Prostate gland (tissue), 2 donors: Measurements from ENCODE around the gene OVOL1. TPM values are rescaled to one million over a fixed set of nuclear protein-coding genes. Genes with fewer than 3 reads are reported as not detected.

Source experiments
- DNase-seq: peaks from one replicate; pipeline ENCODE4 v3.0.0-alpha.2; 2019; ENCODE audit warnings: low spot score
- H3K27ac ChIP-seq, 2 donors: fragments of 200-600 bp; sonication (generic); 2 replicates each; pipeline ENCODE4 v1.5.1; 2017 to 2019
- H3K27me3 ChIP-seq: fragments of 200-600 bp; sonication (generic); replicated peaks from 2 replicates; pipeline ENCODE4 v1.5.1; 2019; ENCODE audit not compliant: insufficient read depth
- H3K36me3 ChIP-seq, 2 donors: fragments of 200-600 bp; sonication (generic); 1 replicate in 1 of 2; 2 replicates in 1 of 2; pipeline versions ENCODE4 v1.5.1 to v1.8.1; 2017 to 2019
- H3K4me1 ChIP-seq: fragments of 200-600 bp; sonication (generic); replicated peaks from 2 replicates; pipeline ENCODE4 v1.5.1; 2019
- H3K4me3 ChIP-seq, 2 donors: fragments of 200-600 bp; sonication (generic); 2 replicates each; pipeline ENCODE4 v1.5.1; 2017 to 2019
- H3K9me3 ChIP-seq: fragments of 200-600 bp; sonication (generic); 2 replicates; pipeline ENCODE4 v1.5.1; 2017
- CTCF ChIP-seq, 4 experiments: fragments of 200-600 bp in 2 of 4; fragments of 450-650 bp in 2 of 4; sonication (generic) in 2 of 4; IDR thresholded peaks; 1 replicate in 3 of 4; 2 replicates in 1 of 4; pipeline ENCODE4 v1.5.1; 2016 to 2019; ENCODE audit warnings: antibody characterized with exemption in 4 of 4, mild to moderate bottlenecking in 2 of 4, moderate library complexity in 2 of 4
- POLR2A ChIP-seq: fragments of 450-650 bp; IDR thresholded peaks from one replicate; pipeline ENCODE4 v1.6.1; 2016; ENCODE audit warnings: antibody characterized with exemption, mild to moderate bottlenecking
- POLR2AphosphoS5 ChIP-seq: sonication (generic); formaldehyde crosslinking; IDR thresholded peaks from one replicate; pipeline ENCODE4 v1.6.1; 2017; ENCODE audit warnings: antibody characterized with exemption
- WGBS: methylation state at CpG from one replicate; pipeline ENCODE4 v1.1.5; 2018; 5-methylcytosine and 5-hydroxymethylcytosine counted together
- intact Hi-C: fragments of 100-400 bp; cut with DNase I; formaldehyde crosslinking; loops from one replicate; pipeline ENCODE4 v1.14.2; 2022
- total RNA-seq, 2 donors: library from RNA; depleted of rRNA; stranded (reverse); fragments of >200 nt; gene quantifications; one replicate each; pipeline ENCODE4 v1.1.0, GENCODE V29; 2016

OVOL1 gene
- total RNA-seq, 2 donors from 2014 or later = 2.7 to 8.5 TPM

DNA sequence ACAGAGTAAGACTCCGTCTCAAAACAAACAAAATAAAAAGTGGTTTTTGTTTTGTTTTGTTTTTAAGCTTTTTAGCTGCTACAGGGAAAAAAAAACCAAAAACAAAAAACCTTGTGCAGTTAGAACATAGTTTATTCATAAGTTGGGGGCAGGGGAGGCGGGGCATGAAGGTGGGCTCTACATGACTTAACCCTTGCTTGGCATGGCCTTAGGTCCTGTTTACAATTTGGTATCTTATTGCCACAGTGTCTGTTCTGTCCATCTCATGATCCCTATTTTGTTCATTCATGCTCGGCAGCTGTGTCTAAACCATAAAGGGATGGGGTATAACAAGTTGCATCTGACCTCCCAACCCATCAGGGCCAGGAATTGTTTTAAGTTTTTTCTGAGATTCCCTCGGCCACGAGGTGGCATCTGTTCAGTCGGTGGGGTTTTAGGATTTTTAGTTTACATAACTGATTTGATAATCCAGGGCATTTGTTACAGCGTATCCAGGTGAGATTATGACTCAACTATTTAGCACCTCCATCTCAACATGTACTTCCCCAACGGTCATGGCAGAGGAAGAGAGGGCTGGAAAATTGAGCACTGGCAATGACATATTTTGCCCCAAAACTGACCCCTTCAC, 13.0 kb upstream of the OVOL1 start:
- TF ChIP-seq CTCF (IDR thresholded peaks at IDR 0.05) (no peak), POLR2AphosphoS5 (no peak), POLR2A (no peak)
- H3K4me3 ChIP-seq = no peak overlapping the region
- intact Hi-C loops = loop anchor here (10.0 kb wide), 1 partner anchor 149 kb away; no protein-coding TSS in a partner anchor
- no peak overlapping the region for H3K27ac ChIP-seq
- WGBS = 56% methylated on average over 8 of the region's 8 CpGs
- H3K4me1 ChIP-seq = no peaks in the 10 kb centered on the region
- H3K27me3 ChIP-seq = no peaks in the 10 kb centered on the region
- H3K9me3 ChIP-seq = no peaks in the 10 kb centered on the region
- H3K36me3 ChIP-seq = peaks cover 0 to 7% of the 10 kb centered on the region in 2 donors
- no peak for DNase-seq

DNA sequence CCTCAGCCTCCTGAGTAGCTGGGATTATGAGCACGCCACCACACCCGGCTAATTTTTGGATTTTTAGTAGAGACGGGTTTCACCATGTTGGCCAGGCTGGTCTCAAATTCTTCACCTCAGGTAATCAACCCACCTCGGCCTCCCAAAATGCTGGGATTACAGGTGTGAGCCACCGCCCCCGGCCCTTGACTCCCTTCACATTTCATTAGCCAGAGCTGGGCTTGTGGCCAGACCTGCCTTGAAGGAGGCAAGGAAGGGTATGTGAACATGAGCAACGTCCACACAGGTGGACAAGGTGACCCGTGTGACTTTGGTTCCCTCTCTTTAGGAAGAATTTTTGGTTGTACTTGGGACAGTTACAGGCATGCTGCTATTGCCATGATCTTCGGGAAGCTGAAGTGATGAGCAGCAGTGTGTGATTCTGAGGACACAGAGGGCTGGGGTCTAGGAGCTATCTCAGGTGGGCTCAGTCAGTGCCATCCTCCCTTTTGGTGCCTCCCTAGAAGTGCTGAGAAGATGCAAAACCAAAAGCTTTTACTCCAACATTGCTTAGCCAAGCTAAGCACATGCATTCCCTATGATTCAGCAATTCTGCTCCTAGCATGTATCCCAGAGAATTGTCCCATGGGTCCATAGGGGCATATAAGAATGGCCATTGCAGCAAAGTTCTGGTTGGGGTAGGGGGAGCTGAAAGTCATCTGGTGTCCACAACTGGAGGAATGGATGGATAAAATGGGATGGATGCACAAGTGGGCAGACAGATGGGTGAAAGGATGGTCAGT, 12.1 kb upstream of the OVOL1 start:
- no peak for DNase-seq
- 90% methylated on average over 9 of the region's 9 CpGs for WGBS

GRCh38 chr11:65776196-65776595, 10.7 kb upstream of the OVOL1 start:
- TF ChIP-seq POLR2AphosphoS5 (no peak), CTCF (IDR thresholded peaks at IDR 0.05) (no peak), POLR2A (no peak)
- H3K9me3 ChIP-seq = no peaks in the 10 kb centered on the region
- H3K36me3 ChIP-seq = peaks cover 0 to 7% of the 10 kb centered on the region in 2 donors
- intact Hi-C loops = loop anchor here (10.0 kb wide), 1 partner anchor 151 kb away; no protein-coding TSS in a partner anchor
- H3K27me3 ChIP-seq = no peaks in the 10 kb centered on the region
- H3K27ac ChIP-seq = no peak overlapping the region
- no peak overlapping the region for H3K4me3 ChIP-seq
- no peak for DNase-seq
- WGBS = 81% methylated on average over 8 of the region's 8 CpGs
- peaks cover 7% of the 10 kb centered on the region for H3K4me1 ChIP-seq

More for the DNA sequence above, 12.1 kb upstream of the OVOL1 start:
- no peaks in the 10 kb centered on the region for H3K9me3 ChIP-seq
- peaks cover 7% of the 10 kb centered on the region for H3K4me1 ChIP-seq
- H3K4me3 ChIP-seq = no peak overlapping the region
- intact Hi-C loops = loop anchor here (10.0 kb wide), 1 partner anchor 150 kb away; no protein-coding TSS in a partner anchor
- TF ChIP-seq POLR2A = no peak
- no peak for TF ChIP-seq CTCF (IDR thresholded peaks at IDR 0.05)
- no peak for TF ChIP-seq POLR2AphosphoS5
- peaks cover 0 to 7% of the 10 kb centered on the region in 2 donors for H3K36me3 ChIP-seq
- no peaks in the 10 kb centered on the region for H3K27me3 ChIP-seq
- no peak overlapping the region for H3K27ac ChIP-seq

DNA sequence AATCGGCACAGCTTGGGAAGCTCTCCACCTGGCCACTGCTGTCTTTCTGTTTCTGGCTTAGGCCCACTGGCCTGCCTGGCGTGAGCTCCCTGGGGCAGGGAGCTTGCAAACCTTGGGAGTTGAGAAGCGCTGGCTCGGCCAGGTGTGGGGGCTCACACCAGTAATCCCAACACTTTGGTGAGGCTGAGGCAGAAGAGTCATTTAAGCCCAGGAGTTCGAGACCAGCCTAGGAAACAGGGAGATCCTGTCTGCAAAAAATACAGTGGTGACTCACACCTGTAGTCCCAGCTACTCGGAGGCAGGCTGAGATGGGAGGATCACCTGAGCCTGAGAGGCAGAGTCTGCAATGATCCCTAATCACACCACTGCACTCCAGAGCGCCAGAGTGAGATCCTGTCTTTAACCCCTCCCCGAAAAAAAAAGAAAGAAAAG, 10.1 kb upstream of the OVOL1 start:
- Histone ChIP-seq H3K4me1 (peaks cover 11% of the 10 kb centered on the region), H3K9me3 (no peaks in the 10 kb centered on the region), H3K27ac (no peak overlapping the region), H3K36me3 (peaks cover 0 to 7% of the 10 kb centered on the region in 2 donors), H3K27me3 (no peaks in the 10 kb centered on the region), H3K4me3 (no peak overlapping the region)
- intact Hi-C loops = loop anchor here (10.0 kb wide), 1 partner anchor 152 kb away; no protein-coding TSS in a partner anchor
- 81% methylated on average over 8 of the region's 8 CpGs for WGBS
- no peak for TF ChIP-seq CTCF (IDR thresholded peaks at IDR 0.05)
- DNase-seq = no peak
